GM06990 (cell line): ENCODE results near the gene OR4X2.

Source experiments
- DNase-seq: peaks from one replicate; pipeline ENCODE4 v3.0.0-alpha.2; 2011; ENCODE audit not compliant: insufficient read length; ENCODE audit errors: extremely low read depth
- H3K27me3 ChIP-seq: replicated peaks from 2 replicates; pipeline ENCODE4 v1.6.0; 2011; ENCODE audit warnings: low read length; ENCODE audit not compliant: control insufficient read depth, insufficient read depth
- H3K36me3 ChIP-seq: 2 replicates; pipeline ENCODE4 v1.5.1; 2011; ENCODE audit warnings: low read length; ENCODE audit not compliant: control insufficient read depth, insufficient read depth
- H3K4me3 ChIP-seq: replicated peaks from 2 replicates; pipeline ENCODE4 v1.5.1; 2011; ENCODE audit warnings: low read depth, mild to moderate bottlenecking, control low read depth, low read length
- TF ChIP-seq, protein P1 (sequence below): IDR thresholded peaks from 2 replicates; pipeline ENCODE4 v1.5.1; 2011; ENCODE audit warnings: low read length, control low read depth, mild to moderate bottlenecking, inconsistent platforms; ENCODE audit not compliant: insufficient read depth, poor library complexity, severe bottlenecking

The OR4X2 gene

DNA sequence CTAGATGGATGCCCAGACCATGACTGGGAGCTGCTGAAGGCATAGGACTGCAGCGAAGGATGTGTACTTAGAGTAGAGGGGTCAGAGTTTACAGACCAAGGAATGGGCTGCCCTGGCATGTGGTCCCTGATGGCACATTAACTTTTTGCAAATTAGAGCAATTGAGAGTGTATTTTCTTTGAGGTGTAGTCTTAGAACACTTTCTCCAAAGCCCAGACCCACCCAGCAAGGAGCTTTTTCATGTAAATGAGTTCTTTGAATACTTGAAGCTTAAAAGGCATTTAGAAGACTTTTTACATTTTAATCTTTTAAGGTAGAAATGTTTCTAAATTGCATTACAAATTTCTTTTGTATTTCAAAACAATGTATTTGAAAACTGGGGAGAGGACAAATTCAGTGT, 27.7 kb downstream of the OR4X2 start:
- no peaks in the 10 kb centered on the region for H3K36me3 ChIP-seq
- DNase-seq: no peak
- TF ChIP-seq, protein P1, sequence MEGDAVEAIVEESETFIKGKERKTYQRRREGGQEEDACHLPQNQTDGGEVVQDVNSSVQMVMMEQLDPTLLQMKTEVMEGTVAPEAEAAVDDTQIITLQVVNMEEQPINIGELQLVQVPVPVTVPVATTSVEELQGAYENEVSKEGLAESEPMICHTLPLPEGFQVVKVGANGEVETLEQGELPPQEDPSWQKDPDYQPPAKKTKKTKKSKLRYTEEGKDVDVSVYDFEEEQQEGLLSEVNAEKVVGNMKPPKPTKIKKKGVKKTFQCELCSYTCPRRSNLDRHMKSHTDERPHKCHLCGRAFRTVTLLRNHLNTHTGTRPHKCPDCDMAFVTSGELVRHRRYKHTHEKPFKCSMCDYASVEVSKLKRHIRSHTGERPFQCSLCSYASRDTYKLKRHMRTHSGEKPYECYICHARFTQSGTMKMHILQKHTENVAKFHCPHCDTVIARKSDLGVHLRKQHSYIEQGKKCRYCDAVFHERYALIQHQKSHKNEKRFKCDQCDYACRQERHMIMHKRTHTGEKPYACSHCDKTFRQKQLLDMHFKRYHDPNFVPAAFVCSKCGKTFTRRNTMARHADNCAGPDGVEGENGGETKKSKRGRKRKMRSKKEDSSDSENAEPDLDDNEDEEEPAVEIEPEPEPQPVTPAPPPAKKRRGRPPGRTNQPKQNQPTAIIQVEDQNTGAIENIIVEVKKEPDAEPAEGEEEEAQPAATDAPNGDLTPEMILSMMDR: no peak
- H3K4me3 ChIP-seq: no peak overlapping the region
- no peaks in the 10 kb centered on the region for H3K27me3 ChIP-seq
